Suppressor macrophage treated with lipopolysaccharide for 4 hours (primary cell): ENCODE results near the gene NCAPD3.
"Not testable (repeated sequence)": the region's sequence is repeated elsewhere in the genome, so short reads cannot be mapped to it uniquely, and the experiment has no call there.

Experiments
- DNase-seq: peaks from one replicate; pipeline ENCODE4 v3.0.0-alpha.2; 2020

The NCAPD3 gene

DNA sequence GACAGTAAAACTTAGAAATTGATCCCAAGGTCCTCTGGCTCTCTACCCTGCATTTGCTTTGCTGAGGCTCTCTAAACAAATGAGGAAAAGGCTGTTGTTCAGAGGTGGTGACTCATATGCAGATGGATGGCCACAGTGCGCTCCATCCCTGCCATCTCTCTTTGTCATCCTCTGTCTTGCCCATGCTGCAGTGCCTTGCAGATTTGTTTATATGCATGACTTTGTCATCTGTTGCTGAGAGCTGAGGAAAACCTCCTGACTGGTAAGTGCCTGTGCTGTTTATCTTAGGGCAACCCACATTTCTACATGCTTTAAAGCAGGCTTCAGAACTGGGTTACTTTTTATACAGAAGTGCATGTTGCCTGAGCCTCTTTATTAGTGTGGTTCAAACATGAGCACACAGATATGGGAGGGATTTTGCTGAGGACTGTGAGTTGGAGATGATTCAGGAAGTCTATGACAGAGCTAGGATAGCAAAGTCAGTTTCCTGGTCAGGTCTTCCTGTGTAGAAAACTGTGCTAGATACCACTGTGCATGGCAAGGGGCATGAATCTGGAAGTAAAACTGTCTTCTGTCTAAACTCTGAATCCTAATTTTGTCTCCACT is 97.4 kb downstream of the NCAPD3 start:
- DNase-seq, result no peak

DNA sequence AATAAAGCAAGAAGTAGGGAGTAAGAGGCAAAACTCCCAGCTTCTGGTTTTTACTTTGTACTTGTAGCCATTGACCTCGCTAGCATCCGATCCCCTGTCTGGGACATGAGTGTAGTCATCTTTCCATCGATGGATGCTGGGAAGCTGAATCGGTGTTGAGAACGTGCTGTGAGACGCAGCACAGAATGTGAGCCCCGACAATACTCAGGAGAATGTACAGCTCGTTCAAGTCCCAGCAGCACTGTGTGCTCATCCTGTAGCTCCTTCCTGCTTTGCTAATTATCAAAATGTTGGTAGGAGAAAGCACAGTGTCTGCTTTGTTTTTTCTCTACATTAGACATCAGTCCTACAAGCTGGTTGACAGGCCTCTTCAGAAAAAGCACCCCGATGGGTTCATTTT is 98.3 kb downstream of the NCAPD3 start:
- DNase-seq, result no peak

DNA sequence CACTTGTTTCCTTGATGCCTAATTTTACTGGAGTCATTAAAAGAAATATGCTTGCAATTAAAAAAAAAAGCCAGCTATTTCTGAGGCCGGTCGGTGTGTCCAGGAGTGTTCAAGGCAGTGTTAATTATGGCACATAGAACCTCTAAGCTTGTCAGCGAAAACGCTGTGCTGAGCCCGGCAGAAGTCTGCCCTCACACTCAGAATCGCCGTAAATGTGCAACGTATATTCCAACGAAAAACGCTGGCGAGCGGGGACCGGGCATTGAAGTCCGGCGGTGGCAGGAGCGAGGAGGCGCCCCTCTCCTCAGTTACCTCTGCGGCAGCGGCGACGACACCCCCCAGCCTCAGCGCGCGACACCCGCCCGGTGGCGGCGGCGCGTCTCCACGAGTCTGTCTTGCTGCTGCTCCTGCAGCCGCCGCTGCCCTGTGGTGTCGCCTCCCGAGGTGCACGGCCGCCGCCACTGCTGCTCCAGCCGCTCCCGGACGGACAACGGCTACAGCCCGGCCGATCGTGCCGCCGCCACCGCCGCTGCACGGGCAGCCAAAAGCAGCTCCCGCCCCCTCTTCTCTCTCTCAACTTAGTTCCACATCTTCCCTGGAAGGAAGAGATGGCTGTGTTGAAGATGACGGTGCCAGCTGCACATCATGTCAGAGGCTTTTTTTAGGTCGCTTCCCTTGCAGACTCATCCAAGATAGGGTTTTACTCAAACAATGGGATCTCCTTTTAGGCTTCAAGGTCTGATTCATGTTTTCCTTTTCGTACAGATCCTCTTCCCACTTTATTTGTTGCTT is 98.9 kb downstream of the NCAPD3 start:
- DNase-seq, result peak; percentile 6

DNA sequence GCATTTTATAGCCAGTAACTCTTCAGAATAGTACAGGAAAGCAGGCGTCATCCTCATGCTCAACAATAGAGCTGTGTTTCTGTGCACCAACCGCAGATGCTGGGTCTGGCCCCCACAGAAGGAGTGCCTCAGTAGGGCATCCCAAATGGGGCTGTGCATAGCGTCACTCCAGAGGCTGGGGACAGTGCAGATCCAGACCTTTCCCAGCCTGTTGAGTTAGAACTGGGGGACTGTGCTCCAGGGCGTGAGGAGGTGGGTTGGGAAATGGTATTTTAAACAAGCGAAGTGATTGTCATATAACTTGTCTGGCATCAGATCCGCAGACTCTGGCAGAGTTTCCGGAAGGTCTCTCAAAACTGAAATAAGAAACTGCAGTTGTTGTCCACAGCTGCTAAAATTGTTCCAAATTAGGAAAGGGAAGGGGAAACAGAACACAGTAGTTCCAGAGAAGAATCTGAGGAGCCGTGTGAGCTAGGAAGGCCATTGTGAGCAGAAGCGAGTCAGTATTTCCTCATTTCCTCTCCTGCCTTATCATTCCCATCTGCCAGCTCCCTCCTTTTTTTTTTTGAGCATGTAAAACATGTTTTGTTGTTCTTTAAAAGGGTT is 102.7 kb downstream of the NCAPD3 start:
- no peak for DNase-seq

DNA sequence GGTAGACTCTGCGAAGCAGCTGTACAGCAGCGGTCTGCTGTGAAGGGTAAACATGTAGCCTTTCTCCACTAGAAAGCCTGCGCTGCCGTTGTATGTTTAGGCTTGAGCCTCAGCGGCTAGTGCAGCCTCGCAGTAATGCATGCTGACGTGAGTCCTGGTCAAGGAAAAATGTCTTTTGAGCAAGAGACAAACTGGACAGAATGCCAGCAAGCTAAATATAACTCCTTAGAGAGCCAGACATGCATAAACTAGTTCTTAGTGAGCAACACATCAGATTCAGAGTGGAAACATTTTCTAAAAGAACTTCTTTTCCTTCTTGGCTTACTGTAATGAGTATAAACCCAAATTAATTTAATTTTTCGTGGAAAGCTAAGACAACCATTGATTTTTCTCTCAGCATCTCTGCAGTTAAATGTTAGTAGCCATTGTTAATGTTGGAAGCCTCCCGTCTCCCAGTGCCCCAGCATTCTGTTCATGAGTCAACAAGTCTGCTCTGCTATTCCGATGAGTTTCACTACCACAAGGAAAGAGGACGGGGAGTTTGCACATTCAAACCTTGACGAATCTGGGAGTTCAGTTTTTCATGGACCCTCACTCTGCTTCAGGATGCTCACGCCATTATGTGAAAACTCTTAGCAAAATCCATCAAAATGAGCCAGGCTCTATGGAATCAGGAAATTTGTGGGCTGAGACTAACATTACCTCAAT is 103.5 kb downstream of the NCAPD3 start:
- no peak for DNase-seq

DNA sequence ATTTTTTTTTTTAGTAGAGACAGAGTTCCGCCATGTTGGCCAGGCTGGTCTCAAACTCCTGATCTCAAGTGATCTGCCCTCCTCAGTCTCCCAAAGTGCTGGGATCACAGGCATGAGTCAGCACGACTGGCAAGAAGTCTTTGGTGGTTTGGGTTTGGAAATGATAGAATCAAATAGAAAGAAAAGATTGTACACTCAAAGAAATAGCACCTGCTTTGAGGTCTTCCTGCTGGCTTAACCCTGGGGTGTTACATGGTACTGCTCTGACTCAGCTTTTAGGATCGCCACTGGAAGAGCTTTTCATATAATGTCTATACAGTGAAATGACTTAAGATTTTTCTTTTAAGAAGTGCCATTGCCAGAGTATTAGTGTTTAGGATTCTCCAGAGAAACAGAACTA is 104.7 kb downstream of the NCAPD3 start:
- no peak for DNase-seq

DNA sequence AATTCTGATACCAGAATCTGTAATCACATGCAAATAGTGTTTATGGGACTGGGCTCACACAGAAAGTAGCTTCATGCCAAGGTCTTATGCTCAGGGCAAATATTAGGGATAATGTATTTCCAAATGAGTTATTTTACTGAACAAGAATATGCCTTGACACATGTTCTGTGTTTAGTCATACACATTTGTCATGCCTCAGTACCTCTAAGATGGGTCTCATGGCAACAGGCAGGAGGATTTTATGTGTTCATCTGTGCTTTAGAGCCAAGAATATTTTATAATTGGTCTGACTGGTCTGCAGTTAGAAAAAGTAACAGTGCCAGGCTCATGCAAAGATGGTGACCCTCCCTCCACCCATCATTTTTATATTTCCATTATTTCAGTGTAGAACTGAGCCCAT is 105.8 kb downstream of the NCAPD3 start:
- DNase-seq, result no peak

DNA sequence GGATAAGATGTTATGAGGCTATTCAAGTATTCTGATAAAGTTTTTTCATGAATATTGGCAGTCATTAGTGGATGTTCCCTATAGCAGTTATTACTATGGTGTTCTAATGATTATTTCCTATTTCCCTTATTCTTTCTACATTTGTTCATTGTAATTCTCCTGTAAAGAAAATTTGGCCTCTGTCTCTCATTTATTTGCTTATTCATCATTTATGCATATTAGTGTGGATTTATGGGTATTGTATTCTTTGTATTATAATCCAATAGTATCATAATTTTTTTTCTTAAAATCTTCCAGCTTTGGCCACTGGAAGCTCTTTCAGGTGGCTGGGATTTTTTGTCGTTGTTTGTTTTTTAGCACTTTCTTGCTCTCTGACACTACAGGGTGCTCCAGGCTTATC is 107.6 kb downstream of the NCAPD3 start:
- no peak for DNase-seq

DNA sequence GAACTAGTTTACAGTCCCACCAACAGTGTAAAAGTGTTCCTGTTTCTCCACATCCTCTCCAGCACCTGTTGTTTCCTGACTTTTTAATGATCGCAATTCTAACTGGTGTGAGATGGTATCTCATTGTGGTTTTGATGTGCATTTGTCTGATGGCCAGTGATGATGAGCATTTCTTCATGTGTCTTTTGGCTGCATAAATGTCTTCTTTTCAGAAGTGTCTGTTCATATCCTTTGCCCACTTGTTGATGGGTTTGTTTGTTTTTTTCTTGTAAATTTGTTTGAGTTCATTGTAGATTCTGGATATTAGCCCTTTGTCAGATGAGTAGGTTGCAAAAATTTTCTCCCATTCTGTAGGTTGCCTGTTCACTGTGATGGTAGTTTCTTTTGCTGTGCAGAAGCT is 110.0 kb downstream of the NCAPD3 start:
- DNase-seq, result not testable (repeated sequence)

DNA sequence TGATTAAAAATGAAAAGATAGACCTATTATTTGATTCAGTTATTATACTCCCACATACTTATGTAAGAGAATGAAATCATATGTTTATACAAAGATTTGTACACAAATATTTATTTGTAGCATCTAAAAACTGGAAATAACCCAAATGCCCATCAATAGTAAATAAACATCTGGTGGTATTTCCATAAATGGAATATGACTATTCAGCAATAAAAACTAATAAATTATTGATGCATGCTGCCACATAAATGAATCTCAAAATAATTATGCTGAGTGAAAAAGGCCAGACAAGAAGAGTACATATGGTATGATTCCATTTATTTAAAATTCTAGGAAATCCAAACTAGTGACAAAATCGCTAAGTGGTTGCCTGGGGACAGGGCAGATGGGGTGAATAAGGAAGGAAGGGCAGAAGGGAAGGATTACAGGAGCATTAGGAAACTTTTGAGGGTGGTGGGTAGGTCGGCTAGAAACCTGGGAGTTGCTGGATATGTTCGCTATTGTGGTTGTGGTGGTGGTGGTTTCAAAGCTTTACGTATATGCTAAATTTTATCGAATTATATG is 113.4 kb downstream of the NCAPD3 start:
- no peak for DNase-seq
